Amniotic stem cell (primary cell): ENCODE data around the gene STX2.
"Not testable (repeated sequence)": the region's sequence is repeated elsewhere in the genome, so short reads cannot be mapped to it uniquely, and the experiment has no call there.

Source experiments
- DNase-seq: peaks from one replicate; lab custom pipeline; 2025; lab: John Stamatoyannopoulos, UW

The STX2 gene

DNA sequence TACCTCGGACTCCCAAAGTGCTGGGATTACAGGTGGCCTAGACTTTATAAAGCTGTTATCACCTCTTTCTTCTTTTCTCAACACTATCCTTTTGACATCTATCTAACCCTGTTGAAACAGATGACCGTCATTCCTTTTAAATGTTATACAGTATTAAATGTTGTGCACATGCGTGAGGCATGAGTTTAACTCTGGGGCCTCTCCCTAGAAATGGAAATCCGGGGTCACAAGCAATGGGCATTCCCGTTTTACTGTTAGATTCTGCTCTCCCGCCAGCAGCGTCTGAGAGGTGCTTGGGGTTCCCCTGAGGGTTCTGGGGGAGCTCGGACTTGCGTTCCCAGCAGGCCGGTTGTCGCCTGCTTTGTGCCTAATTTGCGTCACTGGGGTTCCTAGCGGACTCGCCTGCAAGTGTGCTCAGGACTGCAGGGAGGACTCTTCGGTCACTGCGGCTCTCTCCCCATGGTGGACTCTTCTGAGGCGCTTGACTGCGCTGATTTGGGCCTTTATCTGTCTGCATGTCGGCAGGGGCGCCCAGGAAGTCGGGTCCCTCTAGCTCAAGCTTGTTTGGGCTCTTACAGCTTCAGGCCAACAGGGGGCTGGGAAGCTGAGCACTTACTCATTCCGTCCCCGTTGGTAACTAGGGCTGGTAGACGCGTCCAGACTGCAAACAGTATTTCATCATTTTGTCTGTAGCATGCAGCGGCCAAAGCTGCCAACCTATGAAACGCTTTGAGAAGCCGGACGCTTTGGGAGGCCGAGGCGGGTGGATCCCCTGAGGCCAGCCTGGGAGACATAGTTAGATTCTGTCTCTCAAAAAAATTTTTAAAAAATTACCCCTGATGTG is 31.6 kb upstream of the STX2 start:
- no peak for DNase-seq

DNA sequence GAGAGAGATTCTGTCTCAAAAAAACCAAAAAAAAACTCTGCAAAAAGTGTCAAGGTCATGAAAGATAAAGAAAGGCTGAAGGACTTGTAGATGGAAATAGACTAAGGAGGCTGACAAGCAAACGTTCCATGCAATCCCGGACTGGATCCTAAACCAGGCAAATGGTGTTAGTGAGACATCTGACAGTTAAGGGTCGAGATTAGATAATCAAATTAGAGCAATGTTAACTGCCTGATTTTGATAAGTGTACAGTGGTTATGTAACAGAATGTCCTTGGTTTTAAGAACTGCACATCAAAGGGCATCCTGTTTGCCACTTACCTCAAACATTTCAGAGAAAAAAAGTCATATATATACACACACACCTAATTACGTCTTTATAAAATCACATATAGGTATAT is 29.4 kb upstream of the STX2 start:
- DNase-seq: no peak

DNA sequence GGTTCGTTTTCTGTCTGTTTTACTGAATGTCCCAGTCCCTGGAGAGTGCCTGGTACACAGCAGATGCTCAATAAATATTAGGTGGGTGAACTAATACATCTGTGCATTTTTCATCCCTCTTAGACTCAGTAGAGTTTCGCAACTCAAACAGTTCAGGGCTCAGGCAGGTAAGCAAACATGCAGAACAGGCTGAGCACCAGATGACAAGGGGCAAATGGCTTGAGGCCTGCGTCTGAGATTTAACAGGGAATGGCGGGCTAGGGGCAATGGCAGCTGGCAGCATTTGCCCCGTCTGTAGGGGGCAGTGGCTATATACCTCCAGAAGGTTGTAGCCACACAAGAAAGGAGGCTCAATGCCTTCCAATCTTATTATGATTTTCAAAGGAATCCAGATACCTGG is 24.2 kb upstream of the STX2 start:
- DNase-seq: no peak

DNA sequence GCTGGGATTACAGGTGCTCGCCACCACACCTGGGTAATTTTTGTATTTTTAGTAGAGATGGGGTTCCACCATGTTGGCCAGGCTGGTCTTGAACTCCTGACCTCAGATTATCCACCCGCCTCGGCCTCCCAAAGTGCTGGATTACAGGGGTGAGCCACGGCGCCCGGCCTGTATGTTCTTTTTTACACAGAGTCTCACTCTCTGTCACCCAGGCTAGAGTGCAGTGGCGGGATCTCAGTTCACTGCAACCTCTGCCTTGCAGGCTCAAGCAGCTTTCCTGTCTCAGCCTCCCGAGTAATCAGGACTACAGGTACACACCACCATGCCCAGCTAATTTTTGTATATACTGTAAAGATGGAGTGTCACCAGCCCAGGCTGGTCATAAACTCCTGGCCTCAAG is 23.7 kb upstream of the STX2 start:
- DNase-seq: not testable (repeated sequence)

DNA sequence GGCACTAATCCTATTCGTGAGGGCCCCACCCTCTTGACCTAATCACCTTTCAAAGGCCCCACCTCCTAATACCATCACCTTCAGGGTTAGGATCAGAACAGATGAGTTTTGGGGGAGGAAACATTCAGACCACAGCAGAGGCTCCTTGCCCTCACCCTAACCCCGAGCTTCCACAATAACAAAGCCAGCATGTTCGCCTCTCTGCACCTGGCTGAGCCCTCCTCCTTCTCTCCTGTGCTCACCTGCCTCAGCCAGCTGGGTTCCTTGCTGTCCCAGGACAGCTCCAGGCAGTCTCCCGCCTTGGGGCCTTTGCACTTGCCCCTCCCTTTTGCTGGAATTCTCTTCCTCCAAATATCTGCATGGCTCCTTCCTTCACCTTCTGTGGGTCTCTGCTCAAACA is 23.1 kb upstream of the STX2 start:
- DNase-seq: no peak

DNA sequence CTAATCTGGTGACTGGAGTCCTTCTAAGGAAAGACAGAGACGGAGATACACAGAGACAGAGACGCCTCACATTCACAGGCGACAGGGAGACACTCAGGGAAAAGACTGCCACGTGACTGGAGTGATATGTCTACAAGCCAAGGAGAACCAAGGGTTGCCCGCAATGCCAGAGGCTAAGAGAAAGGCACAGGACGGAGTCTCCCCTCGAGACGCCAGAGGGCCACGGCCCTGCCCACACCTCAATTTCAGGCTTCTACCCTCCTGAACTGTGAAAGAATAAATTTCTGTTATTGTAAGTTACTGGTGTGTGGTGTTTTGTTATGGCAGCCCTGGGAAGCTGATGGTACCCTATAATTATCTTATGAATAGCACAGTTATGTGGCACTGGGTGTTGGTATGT is 21.3 kb upstream of the STX2 start:
- DNase-seq: no peak

DNA sequence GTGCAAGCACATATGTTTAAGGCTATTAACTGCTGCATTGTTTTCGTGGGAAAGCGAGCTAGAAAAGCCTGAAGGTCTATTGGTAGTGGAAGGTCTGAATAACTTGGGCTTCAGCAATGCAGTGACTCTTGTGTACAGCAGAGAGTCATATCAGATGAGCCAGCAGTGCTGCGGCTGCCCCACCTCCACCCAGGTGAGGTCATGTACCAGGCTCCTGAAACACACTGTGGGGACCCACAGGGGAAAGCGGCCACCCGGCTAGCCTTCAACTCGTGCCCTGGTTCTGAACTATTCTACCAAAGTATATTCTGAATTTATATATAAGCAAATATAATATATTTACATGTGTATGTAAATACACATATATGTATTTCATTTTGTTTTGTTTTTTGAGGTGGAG is 20.1 kb upstream of the STX2 start:
- DNase-seq: no peak

DNA sequence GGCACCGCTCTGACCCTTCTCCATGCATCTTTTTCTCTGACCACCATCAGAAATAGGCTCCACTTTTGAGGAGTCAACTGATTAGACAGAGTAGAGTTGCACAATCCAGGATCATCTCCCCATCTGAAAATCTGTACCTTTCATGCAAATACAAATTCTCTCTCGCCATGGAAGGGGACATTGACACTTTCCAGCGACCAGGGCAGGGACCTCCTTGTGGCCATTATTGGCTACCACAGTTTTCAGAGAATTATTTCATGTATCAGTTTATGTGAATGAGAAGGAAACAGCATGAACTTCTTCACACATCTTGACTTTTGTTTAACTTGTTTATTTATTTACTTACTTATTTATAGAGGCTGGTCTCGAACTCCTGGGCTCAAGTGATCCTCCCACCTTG is 19.0 kb upstream of the STX2 start:
- no peak for DNase-seq

DNA sequence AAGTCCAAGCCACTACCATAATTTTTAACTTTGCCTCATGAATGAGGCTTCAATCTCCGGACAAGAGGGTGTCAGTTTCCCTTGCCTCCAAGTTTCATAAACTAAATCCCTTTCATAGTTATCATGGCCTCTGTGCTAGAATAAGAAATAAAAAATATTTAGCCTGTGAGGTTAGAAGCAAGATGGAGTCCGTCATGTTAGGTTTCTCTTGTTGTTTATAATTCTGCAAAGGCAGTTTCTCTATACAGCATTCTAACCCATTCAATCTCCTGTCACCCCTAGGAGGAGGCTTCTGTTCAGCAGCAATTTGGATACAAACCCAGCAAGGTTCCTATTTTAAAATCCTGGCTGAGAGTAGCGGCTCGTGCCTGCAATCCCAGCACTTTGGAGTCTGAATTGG is 17.0 kb upstream of the STX2 start:
- DNase-seq: no peak

DNA sequence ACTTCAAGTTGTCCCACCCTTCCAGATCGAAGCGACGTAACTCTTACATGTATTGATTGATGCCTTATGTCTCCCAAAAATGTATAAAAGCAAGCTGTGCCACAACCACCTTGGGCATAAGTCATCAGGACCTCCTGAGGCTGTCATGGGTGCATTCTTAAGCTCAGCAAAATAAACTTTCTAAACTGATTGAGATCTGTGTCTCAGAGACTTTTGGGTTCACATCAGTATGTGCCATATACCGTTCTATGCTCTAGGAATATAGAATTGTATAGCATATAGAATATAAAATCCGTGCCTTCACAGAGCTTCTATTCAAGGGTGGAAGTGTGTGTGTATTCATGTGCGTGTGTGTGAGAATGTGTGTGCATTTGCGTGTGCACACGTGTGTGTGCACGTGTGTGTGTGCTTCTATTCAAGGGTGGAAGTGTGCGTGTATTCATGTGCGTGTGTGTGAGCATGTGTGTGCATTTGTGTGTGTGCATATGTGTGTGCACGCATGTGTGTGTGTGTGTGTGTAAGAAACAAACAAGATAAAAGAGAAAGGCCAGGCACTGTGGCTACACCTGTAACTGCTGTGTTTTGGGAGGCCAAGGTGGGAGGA is 11.5 kb upstream of the STX2 start:
- no peak for DNase-seq

DNA sequence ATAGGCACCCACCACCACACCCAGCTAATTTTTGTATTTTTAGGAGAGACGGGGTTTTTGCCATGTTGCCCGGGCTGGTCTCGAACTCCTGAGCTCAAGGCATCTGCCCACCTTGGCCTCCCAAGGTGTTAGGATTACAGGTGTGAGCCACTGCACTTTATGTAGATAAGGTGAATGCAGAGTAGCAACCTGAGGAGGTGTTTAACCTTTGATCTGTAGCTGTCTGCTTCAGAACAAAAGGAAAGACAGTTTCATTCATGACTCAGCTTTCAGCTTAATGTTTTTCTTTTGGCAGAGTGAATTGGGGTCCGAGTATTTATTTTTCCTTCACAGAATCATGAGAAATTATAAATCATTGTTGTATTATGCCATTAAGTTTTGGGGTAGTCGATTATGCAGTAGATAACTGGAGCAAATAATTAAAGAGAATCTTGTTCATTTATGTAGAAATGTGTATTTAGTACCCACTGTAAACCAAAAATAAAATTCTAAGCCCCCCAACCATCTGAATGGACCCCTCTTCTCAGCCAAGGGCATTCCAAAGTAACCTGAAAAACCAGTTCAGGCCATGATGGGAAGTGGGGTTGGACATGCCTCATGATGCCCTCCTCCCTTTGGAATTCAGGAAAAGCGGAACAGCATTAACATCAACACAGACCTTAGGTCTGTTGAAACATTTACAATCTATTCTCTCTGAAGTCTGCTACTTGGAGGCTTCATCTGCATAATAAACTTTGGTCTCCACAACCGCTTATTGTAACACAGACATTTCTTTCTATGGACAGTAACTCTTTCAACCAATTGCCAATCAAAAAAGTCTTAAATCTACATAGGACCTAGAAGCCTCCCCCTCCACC is 10.7 kb upstream of the STX2 start:
- DNase-seq: no peak

DNA sequence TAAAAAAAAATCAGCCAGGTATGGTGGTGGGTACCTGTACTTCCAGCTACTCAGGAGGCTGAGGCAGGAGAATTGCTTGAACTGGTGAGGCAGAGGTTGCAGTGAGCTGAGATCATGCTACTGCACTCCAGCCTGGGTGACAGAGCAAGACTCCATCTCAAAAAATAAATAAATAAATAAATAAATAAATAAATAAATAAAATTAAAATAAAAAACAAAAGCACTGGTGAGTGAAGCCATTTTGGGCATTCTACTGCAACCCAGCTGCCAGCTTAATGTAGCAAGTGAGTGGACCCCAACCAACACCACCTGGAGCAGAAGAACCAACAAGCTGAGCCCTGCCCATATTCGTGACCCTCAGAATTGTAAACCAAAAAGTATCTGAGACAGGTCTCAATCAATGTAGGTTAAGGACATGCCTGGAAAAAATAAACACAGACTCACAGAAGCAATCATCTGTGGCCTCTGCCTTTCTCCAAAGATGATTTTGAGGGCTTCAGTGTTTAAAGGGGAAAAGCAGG is 9.8 kb upstream of the STX2 start:
- not testable (repeated sequence) for DNase-seq

DNA sequence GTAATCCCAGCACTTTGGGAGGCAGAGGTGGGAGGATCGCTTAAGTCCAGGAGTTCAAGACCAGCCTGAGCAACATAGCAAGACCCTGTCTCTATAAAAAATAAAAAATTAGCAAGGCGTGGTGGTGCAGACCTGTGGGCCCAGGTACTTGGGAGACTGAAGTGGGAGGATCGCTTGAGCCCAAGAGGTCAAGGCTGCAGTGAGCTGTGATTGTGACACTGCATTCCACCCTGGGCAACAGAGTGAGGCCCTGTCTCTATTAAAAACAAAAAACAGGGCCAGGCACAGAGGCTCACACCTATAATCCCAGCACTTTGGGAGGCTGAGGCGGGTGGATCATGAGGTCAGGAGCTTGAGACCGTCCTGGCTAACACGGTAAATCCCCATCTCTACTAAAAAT is 9.1 kb upstream of the STX2 start:
- not testable (repeated sequence) for DNase-seq

DNA sequence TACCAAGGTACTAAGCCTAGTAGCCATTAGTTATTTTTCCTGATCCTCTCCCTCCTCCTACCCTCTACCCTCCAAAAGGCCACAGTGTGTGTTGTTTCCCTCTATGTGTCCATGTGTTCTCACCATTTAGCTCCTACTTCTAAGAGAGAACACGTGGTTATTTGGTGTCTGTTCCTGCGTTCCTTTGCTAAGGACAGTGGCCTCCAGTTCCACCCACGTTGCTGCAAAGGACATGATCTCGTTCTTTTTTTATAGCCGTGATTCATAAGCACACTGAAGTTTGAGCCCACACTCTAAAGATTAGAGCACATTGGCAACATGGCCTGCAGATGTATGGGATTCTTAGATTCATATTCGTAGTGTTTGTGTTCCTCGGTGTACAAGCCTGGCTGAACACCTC is 8.1 kb upstream of the STX2 start:
- no peak for DNase-seq

DNA sequence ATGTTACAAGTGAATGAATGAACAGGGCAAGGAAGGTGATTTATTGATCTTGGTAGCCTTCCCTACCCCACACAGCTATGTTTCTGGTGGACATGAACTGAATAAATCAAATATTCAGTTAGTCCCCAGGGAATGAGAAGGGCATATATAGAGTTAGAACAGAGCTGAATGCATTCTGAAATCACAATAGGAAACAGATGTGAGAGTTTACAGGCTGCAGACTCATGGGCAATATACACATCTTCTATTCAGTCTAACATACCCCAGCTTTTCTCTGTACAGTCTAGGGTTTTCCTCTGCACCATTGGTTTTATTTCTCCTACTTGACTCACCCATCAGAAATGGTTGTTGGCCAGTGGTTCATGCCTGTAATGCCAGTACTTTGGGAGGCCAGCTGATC is 7.3 kb upstream of the STX2 start:
- no peak for DNase-seq

DNA sequence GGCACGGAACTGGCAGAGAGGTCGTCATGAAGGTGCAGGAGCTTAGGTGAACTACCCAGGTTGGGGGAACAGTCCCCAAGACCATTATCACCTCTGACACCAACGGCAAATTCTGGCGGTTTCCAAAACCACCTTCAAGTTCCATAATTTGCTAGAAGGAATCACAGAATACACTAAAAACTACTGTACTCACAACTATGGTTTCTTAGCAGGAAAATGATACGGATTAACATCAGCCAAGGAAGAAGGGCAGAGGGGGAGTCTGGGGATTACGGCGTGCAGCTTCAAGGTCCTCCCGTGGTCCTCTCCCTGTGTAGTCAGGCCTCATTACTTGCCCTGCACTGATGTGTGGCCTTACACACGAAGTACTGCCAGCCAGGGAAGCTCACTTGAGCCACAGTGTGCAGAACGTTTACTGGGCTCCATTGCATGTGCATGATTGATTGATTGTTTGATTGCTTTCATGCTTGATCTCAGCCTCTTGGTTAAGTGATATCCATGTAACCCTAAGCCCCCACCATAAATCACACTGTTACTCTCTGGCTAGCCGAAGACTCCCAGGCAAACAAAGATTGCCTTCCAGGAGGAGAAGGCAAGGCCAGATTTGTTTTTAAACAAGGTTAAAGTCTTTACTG is 837 bp upstream of the STX2 start:
- no peak for DNase-seq

DNA sequence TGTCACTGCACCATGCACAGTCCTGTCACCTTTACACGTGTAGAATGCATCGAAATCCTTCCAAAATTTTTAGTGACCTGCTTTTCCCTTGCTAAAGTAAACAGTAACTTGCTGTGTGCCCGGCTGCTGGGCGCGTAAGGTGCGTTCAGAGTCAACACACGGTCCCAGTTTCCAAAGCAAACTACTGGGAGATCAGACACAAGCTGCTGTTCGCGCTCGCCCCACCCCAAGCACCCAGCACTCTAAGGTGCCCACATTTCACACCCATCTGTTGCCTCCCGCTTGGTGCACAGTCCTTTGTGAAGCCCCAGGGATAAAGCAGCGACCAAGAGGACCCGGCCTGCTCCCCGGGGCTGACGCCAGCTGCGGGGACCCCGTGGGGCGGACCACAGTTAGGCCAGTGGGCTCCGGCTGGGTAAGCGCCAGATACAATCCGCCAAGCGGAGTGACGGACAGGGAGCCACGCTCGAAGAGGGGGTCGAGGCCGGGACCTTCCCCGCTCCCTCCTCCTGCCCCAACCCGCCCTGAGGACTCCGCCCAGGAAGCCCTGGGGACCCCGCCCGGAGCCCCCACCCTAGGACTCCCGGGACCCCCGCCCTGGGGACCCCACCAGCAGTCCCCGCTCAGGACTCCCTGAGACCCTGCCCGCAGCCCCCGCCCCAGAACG is 633 bp downstream of the STX2 start:
- no peak for DNase-seq

DNA sequence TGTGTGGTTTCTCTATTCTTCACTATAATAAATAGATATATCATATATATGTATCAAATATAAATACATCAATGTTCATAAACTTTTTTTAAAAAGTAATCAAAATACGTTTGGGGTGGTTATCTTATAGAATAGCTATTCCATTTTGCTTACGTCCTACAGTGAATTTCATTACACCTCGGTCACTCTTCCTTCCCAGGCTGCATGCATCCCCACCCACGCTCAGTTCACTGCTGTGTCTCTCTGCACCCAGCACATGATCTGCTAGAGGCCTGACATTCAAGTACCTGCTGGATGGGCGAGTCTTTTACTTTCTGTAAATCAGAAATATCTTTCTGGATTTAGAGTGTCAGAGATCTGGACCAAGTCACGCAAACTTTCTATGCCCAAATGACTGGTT is 3.6 kb downstream of the STX2 start:
- DNase-seq: no peak

DNA sequence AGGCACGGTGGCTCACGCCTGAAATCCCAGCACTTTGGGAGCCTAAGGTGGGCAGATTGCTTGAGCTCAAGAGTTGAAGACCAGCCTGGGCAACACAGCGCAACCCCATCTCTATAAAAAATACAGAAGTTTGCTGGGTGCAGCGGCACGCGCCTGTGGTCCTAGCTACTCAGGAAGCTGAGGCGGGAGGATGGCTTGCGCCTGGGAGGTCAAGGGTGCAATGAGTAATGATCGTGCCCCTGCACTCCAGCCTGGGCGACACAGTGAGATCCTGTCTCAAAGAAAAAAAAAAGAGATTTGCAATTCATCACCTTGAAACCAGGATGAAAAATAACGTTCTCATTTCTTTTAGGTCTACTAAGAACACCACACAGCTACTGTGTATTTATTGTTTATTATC is 4.0 kb downstream of the STX2 start:
- DNase-seq: no peak

DNA sequence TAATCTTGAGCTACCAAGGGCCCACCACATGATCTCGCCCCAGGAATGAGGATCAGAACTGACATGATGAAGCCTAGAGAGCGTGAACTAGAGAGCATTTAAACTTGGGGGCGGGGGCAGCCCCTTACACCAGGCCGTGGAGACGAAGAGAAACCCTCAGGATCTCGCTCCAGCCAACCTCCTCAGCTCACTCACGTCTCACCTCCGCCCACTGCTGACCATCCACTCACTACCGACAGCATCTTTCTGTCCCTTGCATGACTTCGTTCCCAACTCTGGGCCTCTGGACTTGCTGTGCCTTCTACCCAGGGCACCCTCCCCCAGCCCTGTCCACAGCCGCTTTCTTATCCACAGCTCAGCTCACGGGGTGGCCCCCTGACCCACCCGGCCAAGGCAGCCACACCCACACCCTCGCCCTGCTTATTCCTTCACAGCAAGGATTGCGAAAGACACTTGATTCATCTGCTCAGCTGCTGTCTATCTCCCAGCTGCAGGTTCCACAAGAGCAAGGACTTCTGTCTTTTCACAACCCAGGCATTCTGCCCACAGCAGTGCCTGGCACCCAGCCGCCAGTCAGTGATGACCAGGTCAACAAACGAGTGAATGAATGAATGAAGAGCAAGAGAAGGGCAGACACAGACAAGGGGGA is 6.4 kb downstream of the STX2 start:
- DNase-seq: no peak

DNA sequence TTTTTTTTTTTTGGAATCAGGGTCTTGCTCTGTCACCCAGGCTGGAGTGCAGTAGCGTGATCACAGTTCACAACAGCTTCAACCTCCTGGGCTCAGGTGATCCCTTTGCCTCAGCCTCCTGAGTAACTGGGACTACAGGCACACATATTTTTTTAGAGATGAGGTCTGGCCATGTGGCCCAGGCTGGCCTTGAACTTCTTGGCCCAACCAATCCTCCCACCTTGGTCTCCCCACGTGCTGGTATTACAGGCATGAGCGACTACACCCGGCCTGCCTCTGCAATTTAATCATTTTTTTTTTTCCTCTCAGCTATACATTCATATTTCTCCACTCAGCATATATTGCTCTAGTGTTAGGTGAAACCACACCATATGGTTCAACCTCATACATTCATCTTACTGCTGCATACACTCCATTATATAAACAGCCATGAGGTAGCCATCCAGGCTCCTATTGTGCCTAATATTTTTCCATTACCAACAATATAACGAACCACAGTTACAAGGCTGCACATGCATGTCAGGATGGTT is 7.1 kb downstream of the STX2 start:
- DNase-seq: no peak
